ENCODE data around the gene ZBTB17.

Gene ZBTB17

GRCh38 chr1:15960808-15961207, 15.1 kb downstream of the ZBTB17 start:
- ATAC-seq = no peak

GRCh38 chr1:15959827-15960446, 16.0 kb downstream of the ZBTB17 start:
- ATAC-seq = peak; percentile 60
- DNase-seq = peak; percentile 69

More at GRCh38 chr1:15960808-15961207, 15.1 kb downstream of the ZBTB17 start:
- DNase-seq = no peak

- peak; percentile 7 for DNase-seq
- no peak for ATAC-seq
These were observed 16.5 kb downstream of the ZBTB17 start for GRCh38 chr1:15959424-15959823.

- no peak for ATAC-seq
- DNase-seq = peak; percentile 23
These were observed 17.1 kb downstream of the ZBTB17 start for GRCh38 chr1:15958793-15959192.

GRCh38 chr1:15958111-15958510, 17.8 kb downstream of the ZBTB17 start:
- DNase-seq = peak; percentile 3

GRCh38 chr1:15957221-15958095, 18.4 kb downstream of the ZBTB17 start:
- DNase-seq = no peak
- no peak for ATAC-seq

More at GRCh38 chr1:15958111-15958510, 17.8 kb downstream of the ZBTB17 start:
- no peak for ATAC-seq

- peak; percentile 56 for ATAC-seq
- no peak for DNase-seq
These were observed 19.8 kb downstream of the ZBTB17 start for GRCh38 chr1:15956150-15956549.

GRCh38 chr1:15955552-15955951, 20.3 kb downstream of the ZBTB17 start:
- DNase-seq = no peak
- ATAC-seq = no peak

GRCh38 chr1:15954316-15954715, 21.6 kb downstream of the ZBTB17 start:
- DNase-seq = no peak
- ATAC-seq = no peak

- no peak for ATAC-seq
These were observed 22.1 kb downstream of the ZBTB17 start for GRCh38 chr1:15953791-15954241.

GRCh38 chr1:15953294-15953771, 22.6 kb downstream of the ZBTB17 start:
- ATAC-seq (no peak), DNase-seq (no peak)

More at GRCh38 chr1:15953791-15954241, 22.1 kb downstream of the ZBTB17 start:
- DNase-seq = no peak

GRCh38 chr1:15952317-15953258, 23.3 kb downstream of the ZBTB17 start:
- ATAC-seq = peak; percentile 20
- DNase-seq = peak; percentile 61

- DNase-seq = peak; percentile 76
- ATAC-seq = peak; percentile 26
These were observed 24.4 kb downstream of the ZBTB17 start for GRCh38 chr1:15951341-15952153.

GRCh38 chr1:15950763-15951295, 25.1 kb downstream of the ZBTB17 start:
- ATAC-seq = peak; percentile 16
- peak; percentile 89 for DNase-seq

GRCh38 chr1:15950302-15950701, 25.6 kb downstream of the ZBTB17 start:
- DNase-seq (peak; percentile 80), ATAC-seq (peak; percentile 33)

- peak; percentile 83 for ATAC-seq
- peak; percentile 93 for DNase-seq
These were observed 26.3 kb downstream of the ZBTB17 start for GRCh38 chr1:15949453-15950245.

GRCh38 chr1:15948595-15949452, 27.1 kb downstream of the ZBTB17 start:
- ATAC-seq (peak; percentile 5), DNase-seq (peak; percentile 65)

GRCh38 chr1:15948091-15948591, 27.8 kb downstream of the ZBTB17 start:
- no peak for ATAC-seq
- DNase-seq = peak; percentile 37
